Progenitor cell of endocrine pancreas (in vitro differentiated cells): ENCODE data around the gene KRAS. TPM values are rescaled to one million over a fixed set of nuclear protein-coding genes. Genes with fewer than 3 reads are reported as not detected.
A peak's percentile ranks its signal among the peaks of the same experiment; 100 is the strongest.

Experiments used
- DNase-seq: peaks from one replicate; pipeline ENCODE4 v3.0.0; 2021; ENCODE audit warnings: low spot score; ENCODE audit not compliant: unreplicated experiment
- H3K27ac Mint-ChIP-seq: 2 replicates; pipeline ENCODE4 v1.8.0; 2021; ENCODE audit warnings: mild to moderate bottlenecking, moderate library complexity, mixed read lengths
- H3K27me3 Mint-ChIP-seq: 2 replicates; pipeline ENCODE4 v1.8.0; 2021; ENCODE audit warnings: mixed read lengths
- H3K36me3 Mint-ChIP-seq: 2 replicates; pipeline ENCODE4 v1.8.0; 2022; ENCODE audit warnings: mixed read lengths; ENCODE audit not compliant: insufficient read depth
- H3K4me1 Mint-ChIP-seq: 2 replicates; pipeline ENCODE4 v1.8.0; 2021; ENCODE audit warnings: low read depth, mixed read lengths
- H3K4me3 Mint-ChIP-seq: 2 replicates; pipeline ENCODE4 v1.8.0; 2021; ENCODE audit warnings: low read depth, mild to moderate bottlenecking, moderate library complexity, mixed read lengths
- H3K9me3 Mint-ChIP-seq: 2 replicates; pipeline ENCODE4 v1.8.0; 2021; ENCODE audit warnings: low read depth, mixed read lengths
- CTCF ChIP-seq: fragments of 200-600 bp; sonication (generic); IDR thresholded peaks from one replicate; pipeline ENCODE4 v1.5.0; 2021; ENCODE audit warnings: antibody characterized with exemption, mild to moderate bottlenecking; ENCODE audit not compliant: unreplicated experiment
- total RNA-seq: library from RNA; stranded (reverse); gene quantifications from 2 replicates; pipeline ENCODE4 v1.2.1, GENCODE V29; 2021

Gene KRAS
- total RNA-seq, 1 donor from 2014 or later, result 87.7 TPM

DNA sequence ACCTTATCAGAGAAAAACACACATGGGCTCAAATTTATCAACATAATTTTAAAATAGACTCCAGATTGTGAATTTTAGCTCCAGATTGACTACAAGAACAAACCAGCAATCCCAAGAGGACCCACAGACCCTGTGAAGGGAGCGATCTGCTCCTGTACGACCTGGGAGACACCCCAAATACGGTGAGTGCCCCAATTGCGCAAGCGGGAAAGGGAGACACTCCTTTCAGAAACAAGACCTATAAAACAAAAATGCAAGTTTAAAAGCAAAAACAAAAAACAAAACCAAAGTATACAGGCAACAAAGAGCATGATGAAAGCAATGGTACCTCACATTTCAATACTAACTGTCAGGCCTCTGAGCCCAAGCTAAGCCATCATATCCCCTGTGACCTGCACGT is 87.9 kb downstream of the KRAS start:
- Mint-ChIP-seq H3K36me3 (peaks cover 1% of the 10 kb centered on the region), H3K27me3 (no peaks in the 10 kb centered on the region), H3K27ac (no peak overlapping the region), H3K4me3 (no peak overlapping the region), H3K9me3 (peaks cover 7% of the 10 kb centered on the region), H3K4me1 (no peaks in the 10 kb centered on the region)
- no peak for DNase-seq
- no peak for TF ChIP-seq CTCF

DNA sequence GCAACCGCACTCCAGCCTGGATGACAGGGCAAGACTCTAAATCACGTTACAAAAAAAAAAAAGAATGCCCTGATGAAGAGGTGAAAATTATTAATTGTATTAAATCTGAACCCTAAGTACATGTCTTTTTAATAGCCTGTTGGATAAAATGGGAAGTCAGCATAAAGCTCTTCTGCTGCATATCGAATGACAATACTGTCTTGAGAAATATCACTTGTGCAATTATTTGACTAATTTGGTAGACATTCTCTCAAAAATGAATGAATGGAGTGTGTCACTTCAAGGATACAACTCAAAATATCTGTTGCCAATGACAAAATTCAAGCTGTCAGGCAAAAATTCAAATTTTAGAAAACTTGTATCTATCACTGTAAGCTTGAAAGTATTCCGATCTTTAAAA is 94.7 kb downstream of the KRAS start:
- no peak for DNase-seq
- H3K4me3 Mint-ChIP-seq, result no peak overlapping the region

GRCh38 chr12:25155022-25155576 is 95.6 kb downstream of the KRAS start:
- Mint-ChIP-seq H3K4me1 (no peaks in the 10 kb centered on the region), H3K27me3 (no peaks in the 10 kb centered on the region), H3K36me3 (peaks cover 1% of the 10 kb centered on the region), H3K9me3 (peaks cover 3% of the 10 kb centered on the region), H3K4me3 (no peak overlapping the region), H3K27ac (peak overlapping the region; percentile 8)
- DNase-seq, result no peak
- peak; percentile 95 for TF ChIP-seq CTCF

More for the DNA sequence above, 94.7 kb downstream of the KRAS start:
- Mint-ChIP-seq H3K27me3 (no peaks in the 10 kb centered on the region), H3K4me1 (no peaks in the 10 kb centered on the region), H3K9me3 (peaks cover 7% of the 10 kb centered on the region), H3K27ac (no peak overlapping the region), H3K36me3 (peaks cover 1% of the 10 kb centered on the region)
- no peak for TF ChIP-seq CTCF

Other genes starting within 250 kb of the KRAS start
- gene DNAI7, start 55.8 kb downstream of the KRAS start, total RNA-seq, result 3.1 and 3.3 TPM in 2 replicates
- gene ETFRF1, start 55.7 kb downstream of the KRAS start, total RNA-seq, result 23.1 and 26.8 TPM in 2 replicates